Caco-2 (cell line): Measurements from ENCODE around the gene RNF41. TPM values are rescaled to one million over a fixed set of nuclear protein-coding genes. Genes with fewer than 3 reads are reported as not detected.
"Not testable (repeated sequence)": the region's sequence is repeated elsewhere in the genome, so short reads cannot be mapped to it uniquely, and the experiment has no call there.

Experiments
- BruUV-seq: library from RNA; stranded (reverse); fragments of 400-500 nt; replicated peaks from 2 replicates; lab custom pipeline; 2021; lab: Mats Ljungman, UMichigan
- CTCF ChIA-PET: fragments of 300-600 bp; sonication (Branson Sonifier 250); formaldehyde crosslinking; loops from one replicate; lab custom pipeline; 2022; ENCODE audit warnings: antibody characterized with exemption; lab: Charles Lee
- POLR2A ChIA-PET: fragments of 300-600 bp; sonication (Branson Sonifier 250); formaldehyde crosslinking; loops from one replicate; lab custom pipeline; 2022; ENCODE audit warnings: antibody characterized with exemption; lab: Charles Lee
- DNase-seq, 2 experiments: peaks; one replicate each; pipeline versions ENCODE4 v3.0.0 to v3.0.0-alpha.2; 2020 to 2022
- H3K27me3 ChIP-seq: replicated peaks from 2 replicates; pipeline ENCODE4 v1.6.0; 2011; ENCODE audit warnings: low read length; ENCODE audit not compliant: control insufficient read depth, insufficient read depth
- H3K36me3 ChIP-seq: 2 replicates; pipeline ENCODE4 v1.5.1; 2011; ENCODE audit warnings: low read length; ENCODE audit not compliant: control insufficient read depth, insufficient read depth
- H3K4me1 ChIP-seq: fragments of 250-450 bp; sonication (Bioruptor Pico); 2 replicates; pipeline ENCODE4 v1.5.1; 2020; ENCODE audit warnings: mild to moderate bottlenecking
- H3K4me3 ChIP-seq: 2 replicates; pipeline ENCODE4 v1.5.1; 2011; ENCODE audit warnings: low read depth, mild to moderate bottlenecking, control low read depth, low read length
- H3K9me3 ChIP-seq: fragments of 250-450 bp; sonication (Bioruptor Pico); 2 replicates; pipeline ENCODE4 v1.5.1; 2020; ENCODE audit warnings: mild to moderate bottlenecking, moderate library complexity
- H3K27ac Mint-ChIP-seq: one replicate; pipeline ENCODE4 v1.8.0; 2022; ENCODE audit warnings: mixed read lengths; ENCODE audit not compliant: unreplicated experiment
- H3K27me3 Mint-ChIP-seq: one replicate; pipeline ENCODE4 v1.8.0; 2022; ENCODE audit warnings: mixed read lengths; ENCODE audit not compliant: insufficient read depth, unreplicated experiment
- H3K36me3 Mint-ChIP-seq: one replicate; pipeline ENCODE4 v1.8.0; 2022; ENCODE audit warnings: mild to moderate bottlenecking, mixed read lengths; ENCODE audit not compliant: insufficient read depth, unreplicated experiment
- H3K4me1 Mint-ChIP-seq: one replicate; pipeline ENCODE4 v1.8.0; 2022; ENCODE audit warnings: low read depth, mixed read lengths; ENCODE audit not compliant: unreplicated experiment
- H3K4me3 Mint-ChIP-seq: one replicate; pipeline ENCODE4 v1.8.0; 2022; ENCODE audit warnings: mild to moderate bottlenecking, moderate library complexity, mixed read lengths; ENCODE audit not compliant: unreplicated experiment
- H3K9me3 Mint-ChIP-seq: one replicate; pipeline ENCODE4 v1.8.0; 2022; ENCODE audit warnings: mixed read lengths; ENCODE audit not compliant: unreplicated experiment
- CTCF ChIP-seq, 2 experiments: fragments of 200-600 bp in 1 of 2; IDR thresholded peaks; 1 replicate in 1 of 2; 2 replicates in 1 of 2; pipeline versions ENCODE4 v1.5.1 to v1.8.0; 2011 to 2022; ENCODE audit warnings: antibody characterized with exemption in 1 of 2, control low read depth in 1 of 2, inconsistent platforms in 1 of 2, low read depth in 1 of 2, low read length in 1 of 2, mild to moderate bottlenecking in 1 of 2, moderate library complexity in 1 of 2; ENCODE audit not compliant: insufficient read depth in 1 of 2, severe bottlenecking in 1 of 2, unreplicated experiment in 1 of 2
- intact Hi-C: fragments of 100-400 bp; cut with micrococcal nuclease; formaldehyde crosslinking; loops from one replicate; pipeline ENCODE4 v1.10.0; 2022; ENCODE audit not compliant: unreplicated experiment
- total RNA-seq: library from RNA; stranded (reverse); gene quantifications from 2 replicates; pipeline ENCODE4 v1.2.3, GENCODE V29; 2022

RNF41 gene
- total RNA-seq, 1 experiment from 2014 or later, result 53.4 TPM

- peaks cover 16% of the 10 kb centered on the region for H3K4me1 ChIP-seq
- peaks cover 33% of the 10 kb centered on the region for H3K4me1 Mint-ChIP-seq
- H3K4me3 Mint-ChIP-seq, result peak within 1 kb of the TSS; percentile 79
- ChIA-PET CTCF (interaction anchor here (1.0 to 2.2 kb wide), 4 partner anchors 30 to 1833 kb away, joined by 3 to 24 read pairs (median 10); partner anchors contain the start of genes COPZ1, ESYT1, SMARCC2 and ZC3H10), POLR2A (interaction anchor here (0.6 to 2.2 kb wide), 10 partner anchors 30 to 202 kb away, joined by 3 to 27 read pairs (median 6); partner anchors contain the start of genes ESYT1, PA2G4, RNF41 and SMARCC2)
- peak within 1 kb of the TSS; percentile 88 for H3K27ac Mint-ChIP-seq
- peaks cover 71% of the 10 kb centered on the region for H3K36me3 Mint-ChIP-seq
- no peaks in the 10 kb centered on the region for H3K27me3 ChIP-seq
- H3K4me3 ChIP-seq, result peak within 1 kb of the TSS; percentile 59
- no peaks in the 10 kb centered on the region for H3K9me3 ChIP-seq
- no peaks in the 10 kb centered on the region for H3K27me3 Mint-ChIP-seq
- BruUV-seq, result no TSS peak
- TF ChIP-seq CTCF (IDR thresholded peaks at IDR 0.05; ENCODE audit: insufficient read depth in 1 of 2, low read depth in 1 of 2, low read length in 1 of 2, severe bottlenecking in 1 of 2, unreplicated experiment in 1 of 2), result no peak
- peak; percentile 96 to 98 for DNase-seq
- intact Hi-C loops, result no loop called here
- no peaks in the 10 kb centered on the region; the same call in none of the 2 replicates for H3K36me3 ChIP-seq
- H3K9me3 Mint-ChIP-seq, result no peaks in the 10 kb centered on the region
Observed at GRCh38 chr12:56158029-56158925, 63.4 kb downstream of the RNF41 start, which contains the start of gene MYL6. TSS of gene MYL6 (plus strand) at chr12:56158359. CDS start at chr12:56158402, 43 bp downstream.

GRCh38 chr12:56157201-56158028 lies 64.3 kb downstream of the RNF41 start:
- H3K27me3 ChIP-seq, result no peaks in the 10 kb centered on the region
- Mint-ChIP-seq H3K4me3 (peak overlapping the region; percentile 79), H3K27ac (peak overlapping the region; percentile 88), H3K36me3 (peaks cover 68% of the 10 kb centered on the region), H3K4me1 (peaks cover 33% of the 10 kb centered on the region), H3K27me3 (no peaks in the 10 kb centered on the region), H3K9me3 (no peaks in the 10 kb centered on the region)
- intact Hi-C loops, result loop anchor here (1.0 kb wide), 2 partner anchors 29 to 38 kb away; partner anchors contain the start of gene ESYT1
- peak; percentile 94 for DNase-seq
- peak overlapping the region; percentile 51 for H3K4me3 ChIP-seq
- no peaks in the 10 kb centered on the region; the same call in none of the 2 replicates for H3K36me3 ChIP-seq
- TF ChIP-seq CTCF (IDR thresholded peaks at IDR 0.05; ENCODE audit: insufficient read depth in 1 of 2, low read depth in 1 of 2, low read length in 1 of 2, severe bottlenecking in 1 of 2, unreplicated experiment in 1 of 2), result peak; percentile 59 to 89
- ChIA-PET POLR2A (interaction anchor here (1.0 to 2.2 kb wide), 6 partner anchors 29 to 64 kb away, joined by 6 to 27 read pairs (median 8); partner anchors contain the start of genes ESYT1, RNF41, SMARCC2 and ZC3H10), CTCF (interaction anchor here (0.8 to 2.2 kb wide), 5 partner anchors 30 to 1833 kb away, joined by 3 to 24 read pairs (median 4); partner anchors contain the start of genes COPZ1, ESYT1, SMARCC2 and ZC3H10)
- no peaks in the 10 kb centered on the region for H3K9me3 ChIP-seq
- BruUV-seq, result TSS peak; percentile 45
- peaks cover 22% of the 10 kb centered on the region for H3K4me1 ChIP-seq

- H3K27me3 ChIP-seq, H3K27me3 Mint-ChIP-seq, H3K9me3 ChIP-seq, DNase-seq, BruUV-seq, H3K9me3 Mint-ChIP-seq, H3K36me3 ChIP-seq: not testable (repeated sequence)
- H3K36me3 Mint-ChIP-seq, result peaks cover 68% of the 10 kb centered on the region
- peak overlapping the region; percentile 88 for H3K27ac Mint-ChIP-seq
- ChIA-PET CTCF (interaction anchor here (0.8 to 1.4 kb wide), 3 partner anchors 29 to 37 kb away, joined by 3 to 4 read pairs (median 4); partner anchors contain the start of gene ESYT1), POLR2A (interaction anchor here (1.0 kb wide), 1 partner anchor 29 kb away, joined by 8 read pairs; the partner anchor contains the start of gene ESYT1)
- Histone ChIP-seq H3K4me3 (peak overlapping the region; percentile 51), H3K4me1 (peaks cover 22% of the 10 kb centered on the region)
- H3K4me1 Mint-ChIP-seq, result peaks cover 34% of the 10 kb centered on the region
- intact Hi-C loops, result loop anchor here (1.0 kb wide), 2 partner anchors 28 to 37 kb away; partner anchors contain the start of gene ESYT1
- peak overlapping the region; percentile 79 for H3K4me3 Mint-ChIP-seq
Observed at GRCh38 chr12:56156464-56157200, 65.1 kb downstream of the RNF41 start.
